SIG-M5 treated with dmso at 0.1 percent for 504 hours (cell line): ENCODE data around the gene MCM3AP.

ENCODE experiments used
- DNase-seq: peaks from one replicate; lab custom pipeline; 2025; ENCODE audit not compliant: unreplicated experiment; lab: John Stamatoyannopoulos, UW

Gene MCM3AP

GRCh38 chr21:46285206-46285661, at the start of gene MCM3AP:
Gene MCM3AP (minus strand): TSS chr21:46285611. CDS start chr21:46285286, 325 bp downstream.
- no peak for DNase-seq

GRCh38 chr21:46334351-46335140, 49.1 kb upstream of the MCM3AP start:
- no peak for DNase-seq

GRCh38 chr21:46329796-46330195, 44.4 kb upstream of the MCM3AP start:
- DNase-seq, result no peak

- DNase-seq, result no peak
These were observed 42.7 kb upstream of the MCM3AP start for GRCh38 chr21:46328151-46328550.

- no peak for DNase-seq
These were observed 42.3 kb upstream of the MCM3AP start for GRCh38 chr21:46327711-46328110.

- no peak for DNase-seq
These were observed 40.8 kb upstream of the MCM3AP start for GRCh38 chr21:46326110-46326703.

- DNase-seq, result peak; percentile 47
These were observed 39.9 kb upstream of the MCM3AP start for GRCh38 chr21:46325073-46325912.

- peak; percentile 73 for DNase-seq
These were observed 39.1 kb upstream of the MCM3AP start for GRCh38 chr21:46324390-46325072.

GRCh38 chr21:46323710-46324389, 38.4 kb upstream of the MCM3AP start, which contains the start of the genes C21orf58 and PCNT:
Gene C21orf58 (minus strand): TSS chr21:46323870. CDS start chr21:46322738, 1,132 bp downstream.
Gene PCNT (plus strand): TSS chr21:46324156. CDS start chr21:46324229, 73 bp downstream.
- DNase-seq, result peak; percentile 98

GRCh38 chr21:46323227-46323709, 37.9 kb upstream of the MCM3AP start:
- DNase-seq, result no peak

GRCh38 chr21:46322351-46323226, 37.2 kb upstream of the MCM3AP start:
- no peak for DNase-seq

GRCh38 chr21:46320331-46320801, 35.0 kb upstream of the MCM3AP start:
- DNase-seq, result no peak

- no peak for DNase-seq
These were observed 33.8 kb upstream of the MCM3AP start for GRCh38 chr21:46319186-46319585.

- no peak for DNase-seq
These were observed 33.0 kb upstream of the MCM3AP start for GRCh38 chr21:46318464-46318845.

- DNase-seq, result no peak
These were observed 32.5 kb upstream of the MCM3AP start for GRCh38 chr21:46317710-46318463.

- DNase-seq, result no peak
These were observed 31.4 kb upstream of the MCM3AP start for GRCh38 chr21:46316708-46317324.

GRCh38 chr21:46314441-46315020, 29.1 kb upstream of the MCM3AP start:
- no peak for DNase-seq
